H1 (cell line): Measurements from ENCODE around the gene TERB1. TPM values are rescaled to one million over a fixed set of nuclear protein-coding genes. Genes with fewer than 3 reads are reported as not detected.

ENCODE experiments used
- EZH2 ChIP-seq: fragments of 200-600 bp; sonication (generic); IDR thresholded peaks from 2 replicates; pipeline ENCODE4 v1.7.1; 2012; ENCODE audit warnings: low read depth, mild to moderate bottlenecking, moderate library complexity, low read length, inconsistent platforms; ENCODE audit not compliant: severe bottlenecking
- KDM1A ChIP-seq: fragments of 200-600, 300-600 bp; sonication (generic); IDR thresholded peaks from 2 replicates; pipeline ENCODE4 v1.7.1; 2016; ENCODE audit warnings: mild to moderate bottlenecking, low read length, borderline replicate concordance
- polyA plus RNA-seq, 7 experiments: library from polyadenylated mRNA; depleted of rRNA in 3 of 7; stranded (reverse) in 5 of 7; unstranded in 2 of 7; fragments of >200 nt in 5 of 7; fragments of 200-250 nt in 2 of 7; gene quantifications; 1 replicate in 5 of 7; 2 replicates in 1 of 7; 4 replicates in 1 of 7; pipeline versions ENCODE4 v1.2.1 to v1.2.3, GENCODE V29; 2011 to 2013; ENCODE audit warnings: missing spikeins in 2 of 7, mixed read lengths in 2 of 7
- total RNA-seq: library from RNA; stranded (reverse); fragmentation: NEBNext Ultra II Directional; extraction: Animal tissue kit (Norgen Biotek cat#: 25700); gene quantifications from 2 replicates; pipeline ENCODE4 v1.2.1, GENCODE V29; 2021
- TF ChIP-seq, protein P1 (sequence below), 3 experiments: IDR thresholded peaks; 1 replicate in 2 of 3; 2 replicates in 1 of 3; pipeline versions ENCODE4 v1.5.1 to v1.6.1; 2011; ENCODE audit warnings: low read length in 3 of 3, mild to moderate bottlenecking in 3 of 3, inconsistent platforms in 2 of 3, low read depth in 1 of 3, moderate library complexity in 1 of 3; ENCODE audit not compliant: insufficient read depth in 1 of 3; ENCODE audit errors: control extremely low read depth in 1 of 3

TERB1 gene
- total and polyA plus RNA-seq, 2 of the 8 experiments (the other 6 are each of a cell fraction or from before 2014, with no cell fraction given) = not detected

DNA sequence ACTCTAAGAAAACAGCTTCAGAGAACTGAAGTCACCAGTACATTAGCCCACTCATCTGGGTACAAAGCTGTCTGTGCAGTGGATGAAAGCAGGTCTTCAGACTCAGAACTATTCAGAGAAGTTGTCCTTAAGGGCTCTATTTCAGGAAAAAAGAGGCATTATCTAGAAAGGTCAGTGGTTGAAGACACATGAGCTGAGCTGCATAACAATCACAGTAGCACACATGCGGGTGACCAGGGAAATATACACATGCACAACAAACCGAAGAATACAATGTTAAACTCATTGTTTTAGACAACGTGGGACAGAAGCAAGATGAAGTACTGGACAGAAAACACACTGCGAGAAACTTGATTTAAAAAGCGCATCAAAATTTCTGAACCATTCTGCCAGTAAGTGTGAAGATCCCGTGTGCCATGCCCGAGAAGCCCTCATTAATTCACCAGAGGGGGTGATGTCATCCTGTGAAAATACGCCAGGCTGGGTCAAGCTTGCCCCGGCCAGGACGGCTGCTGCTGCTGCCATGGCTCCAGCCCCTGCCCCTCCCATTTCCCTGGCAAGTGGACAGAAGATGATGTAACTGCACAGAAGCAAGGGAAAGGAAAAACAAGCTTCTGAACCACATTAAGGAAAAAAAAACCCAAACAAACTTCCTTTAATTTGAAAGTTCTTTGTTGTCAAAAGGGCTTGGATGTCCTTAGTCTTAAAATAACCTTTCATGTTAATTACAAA lies 60.0 kb downstream of the TERB1 start (continued):
- TF ChIP-seq, protein P1, sequence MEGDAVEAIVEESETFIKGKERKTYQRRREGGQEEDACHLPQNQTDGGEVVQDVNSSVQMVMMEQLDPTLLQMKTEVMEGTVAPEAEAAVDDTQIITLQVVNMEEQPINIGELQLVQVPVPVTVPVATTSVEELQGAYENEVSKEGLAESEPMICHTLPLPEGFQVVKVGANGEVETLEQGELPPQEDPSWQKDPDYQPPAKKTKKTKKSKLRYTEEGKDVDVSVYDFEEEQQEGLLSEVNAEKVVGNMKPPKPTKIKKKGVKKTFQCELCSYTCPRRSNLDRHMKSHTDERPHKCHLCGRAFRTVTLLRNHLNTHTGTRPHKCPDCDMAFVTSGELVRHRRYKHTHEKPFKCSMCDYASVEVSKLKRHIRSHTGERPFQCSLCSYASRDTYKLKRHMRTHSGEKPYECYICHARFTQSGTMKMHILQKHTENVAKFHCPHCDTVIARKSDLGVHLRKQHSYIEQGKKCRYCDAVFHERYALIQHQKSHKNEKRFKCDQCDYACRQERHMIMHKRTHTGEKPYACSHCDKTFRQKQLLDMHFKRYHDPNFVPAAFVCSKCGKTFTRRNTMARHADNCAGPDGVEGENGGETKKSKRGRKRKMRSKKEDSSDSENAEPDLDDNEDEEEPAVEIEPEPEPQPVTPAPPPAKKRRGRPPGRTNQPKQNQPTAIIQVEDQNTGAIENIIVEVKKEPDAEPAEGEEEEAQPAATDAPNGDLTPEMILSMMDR (IDR thresholded peaks at IDR 0.05; ENCODE audit: control extremely low read depth in 1 of 3, insufficient read depth in 1 of 3, low read depth in 1 of 3, low read length in 3 of 3) = no peak
- no peak for TF ChIP-seq EZH2
- TF ChIP-seq KDM1A = no peak
- TF ChIP-seq, all 59 proteins: peak for 0
